PC-3 (cell line): ENCODE results near the gene VPS8.
A peak's percentile ranks its signal among the peaks of the same experiment; 100 is the strongest.

Experiments
- CTCF ChIP-seq: fragments of 300-600 bp; sonication (generic); conservative IDR thresholded peaks from 2 replicates; pipeline ENCODE4 v1.5.1; 2017; ENCODE audit warnings: antibody characterized with exemption, low read depth, mild to moderate bottlenecking, low read length
- EZH2 ChIP-seq: fragments of 300-600 bp; sonication (generic); IDR thresholded peaks from one replicate; pipeline ENCODE4 v1.6.1; 2017; ENCODE audit warnings: antibody characterized with exemption, mild to moderate bottlenecking, low read length; ENCODE audit not compliant: unreplicated experiment
- EZH2phosphoT487 ChIP-seq: fragments of 300-600 bp; sonication (generic); IDR thresholded peaks from 2 replicates; pipeline ENCODE4 v1.6.1; 2018; ENCODE audit warnings: mild to moderate bottlenecking, antibody characterized with exemption, low read length, borderline replicate concordance

- peak; percentile 51 for TF ChIP-seq CTCF
- TF ChIP-seq EZH2: no peak
- no peak for TF ChIP-seq EZH2phosphoT487
These were observed 258.7 kb downstream of the VPS8 start for GRCh38 chr3:185070491-185071286.
